Measurements from ENCODE around the gene HJURP. TPM values are rescaled to one million over a fixed set of nuclear protein-coding genes. Genes with fewer than 3 reads are reported as not detected.
"Not testable (repeated sequence)": the region's sequence is repeated elsewhere in the genome, so short reads cannot be mapped to it uniquely, and the experiment has no call there.

HJURP gene
- 29.7 and 35.0 TPM in 2 replicates for total RNA-seq (2022)
- Bru-seq, nascent RNA, result percentile 85 among the genes with signal in this experiment
- BruChase-seq, experiment 1, labeled RNA remaining after a 2-hour chase, result percentile 87 among the genes with signal in this experiment
- percentile 74 among the genes with signal in this experiment for BruChase-seq, experiment 2, labeled RNA remaining after a 6-hour chase
- long read RNA-seq, transcript HJURP-202 (9 exons, 3,187 nt), result major isoform, 79 of 91 reads
- long read RNA-seq, partial matches to known transcripts, result 4 of 91 reads
- long read RNA-seq, other reads (novel, unspliced or antisense), result 7 of 91 reads

GRCh38 chr2:233854241-233854981 lies at the start of gene HJURP:
Gene HJURP, minus strand, starts transcription at chr2:233854535. Its CDS starts 35 bp downstream, at chr2:233854500.
- no peaks in the 10 kb centered on the region for H3K27me3 Mint-ChIP-seq (ENCODE audit: insufficient read depth, unreplicated experiment)
- TF ChIP-seq, protein P1, sequence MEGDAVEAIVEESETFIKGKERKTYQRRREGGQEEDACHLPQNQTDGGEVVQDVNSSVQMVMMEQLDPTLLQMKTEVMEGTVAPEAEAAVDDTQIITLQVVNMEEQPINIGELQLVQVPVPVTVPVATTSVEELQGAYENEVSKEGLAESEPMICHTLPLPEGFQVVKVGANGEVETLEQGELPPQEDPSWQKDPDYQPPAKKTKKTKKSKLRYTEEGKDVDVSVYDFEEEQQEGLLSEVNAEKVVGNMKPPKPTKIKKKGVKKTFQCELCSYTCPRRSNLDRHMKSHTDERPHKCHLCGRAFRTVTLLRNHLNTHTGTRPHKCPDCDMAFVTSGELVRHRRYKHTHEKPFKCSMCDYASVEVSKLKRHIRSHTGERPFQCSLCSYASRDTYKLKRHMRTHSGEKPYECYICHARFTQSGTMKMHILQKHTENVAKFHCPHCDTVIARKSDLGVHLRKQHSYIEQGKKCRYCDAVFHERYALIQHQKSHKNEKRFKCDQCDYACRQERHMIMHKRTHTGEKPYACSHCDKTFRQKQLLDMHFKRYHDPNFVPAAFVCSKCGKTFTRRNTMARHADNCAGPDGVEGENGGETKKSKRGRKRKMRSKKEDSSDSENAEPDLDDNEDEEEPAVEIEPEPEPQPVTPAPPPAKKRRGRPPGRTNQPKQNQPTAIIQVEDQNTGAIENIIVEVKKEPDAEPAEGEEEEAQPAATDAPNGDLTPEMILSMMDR (IDR thresholded peaks at IDR 0.05; ENCODE audit: insufficient read depth in 1 of 2, low read depth in 1 of 2, low read length in 1 of 2, severe bottlenecking in 1 of 2, unreplicated experiment in 1 of 2), result no peak
- Histone ChIP-seq H3K9me3 (no peaks in the 10 kb centered on the region), H3K27me3 (replicated peaks; ENCODE audit: control insufficient read depth, insufficient read depth, low read length) (no peaks in the 10 kb centered on the region), H3K4me3 (ENCODE audit: low read depth, low read length) (peak within 1 kb of the TSS; percentile 71), H3K4me1 (no peaks in the 10 kb centered on the region), H3K36me3 (ENCODE audit: control insufficient read depth, insufficient read depth, low read length) (no peaks in the 10 kb centered on the region)
- no peaks in the 10 kb centered on the region for H3K9me3 Mint-ChIP-seq (ENCODE audit: unreplicated experiment)
- peaks cover 27% of the 10 kb centered on the region for H3K36me3 Mint-ChIP-seq (ENCODE audit: insufficient read depth, unreplicated experiment)
- ChIA-PET POLR2A (interaction anchor here (0.6 to 0.7 kb wide), 2 partner anchors 17 to 302 kb away, joined by 3 to 4 read pairs; no protein-coding TSS in a partner anchor), CTCF (no interaction called here)
- no TSS peak for BruUV-seq (replicated peaks)
- H3K4me1 Mint-ChIP-seq (ENCODE audit: low read depth, unreplicated experiment), result peaks cover 6% of the 10 kb centered on the region
- DNase-seq, result peak; percentile 90 to 94
- peak within 1 kb of the TSS; percentile 91 for H3K27ac Mint-ChIP-seq (ENCODE audit: unreplicated experiment)
- intact Hi-C loops (cut with micrococcal nuclease; ENCODE audit: unreplicated experiment), result no loop called here
- H3K4me3 Mint-ChIP-seq (ENCODE audit: unreplicated experiment), result peak within 1 kb of the TSS; percentile 91

DNA sequence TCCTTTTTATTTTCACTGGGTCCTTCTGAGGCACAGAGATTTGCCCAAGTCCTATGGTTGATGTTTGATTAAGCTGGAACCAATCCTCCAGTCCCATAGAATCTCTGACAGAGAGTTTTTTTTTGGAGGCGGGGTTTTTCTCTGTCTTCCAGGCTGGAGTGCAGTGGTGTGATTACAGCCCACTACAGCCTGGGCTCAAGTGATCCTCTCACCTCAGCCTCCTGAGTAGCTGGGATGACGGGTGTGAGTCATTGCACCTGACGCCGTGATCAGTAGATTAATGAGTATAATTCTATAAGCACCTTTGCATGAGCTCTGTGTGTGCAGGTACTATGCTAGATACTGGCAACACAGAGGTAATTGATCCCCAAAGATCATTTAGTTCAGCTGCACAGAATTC lies 47.5 kb upstream of the HJURP start:
- Histone ChIP-seq H3K9me3 (no peaks in the 10 kb centered on the region), H3K27me3 (replicated peaks; ENCODE audit: control insufficient read depth, insufficient read depth, low read length) (no peaks in the 10 kb centered on the region), H3K36me3 (ENCODE audit: control insufficient read depth, insufficient read depth, low read length) (no peaks in the 10 kb centered on the region), H3K4me3 (ENCODE audit: low read depth, low read length) (no peak overlapping the region), H3K4me1 (no peaks in the 10 kb centered on the region)
- no peak for DNase-seq
- no TSS peak for BruUV-seq (replicated peaks)
- H3K4me1 Mint-ChIP-seq (ENCODE audit: low read depth, unreplicated experiment), result no peaks in the 10 kb centered on the region
- TF ChIP-seq, protein P1 (IDR thresholded peaks at IDR 0.05; ENCODE audit: insufficient read depth in 1 of 2, low read depth in 1 of 2, low read length in 1 of 2, severe bottlenecking in 1 of 2, unreplicated experiment in 1 of 2), result no peak
- ChIA-PET CTCF (no interaction called here), POLR2A (no interaction called here)
- intact Hi-C loops (cut with micrococcal nuclease; ENCODE audit: unreplicated experiment), result no loop called here
- no peaks in the 10 kb centered on the region for H3K9me3 Mint-ChIP-seq (ENCODE audit: unreplicated experiment)
- no peaks in the 10 kb centered on the region for H3K36me3 Mint-ChIP-seq (ENCODE audit: insufficient read depth, unreplicated experiment)
- no peak overlapping the region for H3K4me3 Mint-ChIP-seq (ENCODE audit: unreplicated experiment)
- H3K27me3 Mint-ChIP-seq (ENCODE audit: insufficient read depth, unreplicated experiment), result peaks cover 24% of the 10 kb centered on the region
- H3K27ac Mint-ChIP-seq (ENCODE audit: unreplicated experiment), result no peak overlapping the region

DNA sequence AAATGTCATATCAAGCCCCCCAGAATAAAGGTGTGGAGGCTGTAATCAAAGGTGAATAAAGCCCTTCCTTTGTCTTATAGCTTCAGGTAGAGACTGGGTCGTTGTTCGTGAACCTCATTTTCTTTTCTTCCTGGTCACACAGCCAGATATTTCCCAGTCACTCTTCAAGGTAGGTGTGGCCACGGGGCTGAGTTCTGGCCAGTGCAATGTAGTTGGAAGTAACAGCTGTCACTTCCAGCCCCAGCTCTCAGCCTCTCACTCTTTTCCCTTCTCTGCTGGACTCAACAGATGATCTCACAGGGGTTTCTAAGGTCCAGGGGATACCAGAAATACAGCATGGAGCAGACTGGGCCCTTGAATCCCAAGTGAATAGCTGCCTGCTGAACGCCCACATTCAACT lies 47.0 kb upstream of the HJURP start:
- Mint-ChIP-seq H3K27me3 (ENCODE audit: insufficient read depth, unreplicated experiment) (peaks cover 26% of the 10 kb centered on the region), H3K9me3 (ENCODE audit: unreplicated experiment) (no peaks in the 10 kb centered on the region), H3K27ac (ENCODE audit: unreplicated experiment) (no peak overlapping the region), H3K4me1 (ENCODE audit: low read depth, unreplicated experiment) (no peaks in the 10 kb centered on the region), H3K4me3 (ENCODE audit: unreplicated experiment) (no peak overlapping the region), H3K36me3 (ENCODE audit: insufficient read depth, unreplicated experiment) (no peaks in the 10 kb centered on the region)
- no TSS peak for BruUV-seq (replicated peaks)
- TF ChIP-seq, protein P1 (IDR thresholded peaks at IDR 0.05; ENCODE audit: insufficient read depth in 1 of 2, low read depth in 1 of 2, low read length in 1 of 2, severe bottlenecking in 1 of 2, unreplicated experiment in 1 of 2), result no peak
- CTCF ChIA-PET, result no interaction called here
- no peaks in the 10 kb centered on the region for H3K9me3 ChIP-seq
- H3K4me3 ChIP-seq (ENCODE audit: low read depth, low read length), result no peak overlapping the region
- no peaks in the 10 kb centered on the region for H3K27me3 ChIP-seq (replicated peaks; ENCODE audit: control insufficient read depth, insufficient read depth, low read length)
- no peaks in the 10 kb centered on the region for H3K4me1 ChIP-seq
- POLR2A ChIA-PET, result no interaction called here
- intact Hi-C loops (cut with micrococcal nuclease; ENCODE audit: unreplicated experiment), result no loop called here
- H3K36me3 ChIP-seq (ENCODE audit: control insufficient read depth, insufficient read depth, low read length), result no peaks in the 10 kb centered on the region
- no peak for DNase-seq

DNA sequence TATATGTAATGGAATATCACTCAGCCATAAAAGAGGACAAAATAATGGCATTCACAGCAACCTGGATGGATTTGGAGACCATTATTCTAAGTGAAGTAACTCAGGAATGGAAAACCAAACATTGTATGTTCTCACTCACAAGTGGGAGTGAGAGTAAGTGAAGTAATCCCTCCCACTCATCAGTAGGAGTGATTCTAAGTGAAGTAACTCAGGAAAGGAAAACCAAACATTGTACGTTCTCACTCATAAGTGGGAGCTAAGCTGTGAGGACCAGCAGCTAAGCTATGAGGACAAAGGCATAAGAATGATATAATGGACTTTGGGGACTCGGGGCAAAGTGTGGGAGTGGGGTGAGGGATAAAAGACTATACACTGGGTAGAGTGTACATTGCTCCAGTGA lies 41.9 kb upstream of the HJURP start:
- H3K27me3 ChIP-seq (replicated peaks; ENCODE audit: control insufficient read depth, insufficient read depth, low read length); H3K36me3 Mint-ChIP-seq (ENCODE audit: insufficient read depth, unreplicated experiment); H3K4me1 ChIP-seq; BruUV-seq (replicated peaks); intact Hi-C loops (cut with micrococcal nuclease; ENCODE audit: unreplicated experiment); H3K36me3 ChIP-seq (ENCODE audit: control insufficient read depth, insufficient read depth, low read length); H3K4me1 Mint-ChIP-seq (ENCODE audit: low read depth, unreplicated experiment); H3K27ac Mint-ChIP-seq (ENCODE audit: unreplicated experiment); CTCF ChIA-PET; DNase-seq; H3K4me3 Mint-ChIP-seq (ENCODE audit: unreplicated experiment); H3K9me3 Mint-ChIP-seq (ENCODE audit: unreplicated experiment); H3K9me3 ChIP-seq; H3K4me3 ChIP-seq (ENCODE audit: low read depth, low read length); POLR2A ChIA-PET: not testable (repeated sequence)
- peaks cover 21% of the 10 kb centered on the region for H3K27me3 Mint-ChIP-seq (ENCODE audit: insufficient read depth, unreplicated experiment)

Data from Caco-2 (cell line).